ENCODE results near the gene YY1. TPM values are rescaled to one million over a fixed set of nuclear protein-coding genes. Genes with fewer than 3 reads are reported as not detected.
"Not testable (repeated sequence)": the region's sequence is repeated elsewhere in the genome, so short reads cannot be mapped to it uniquely, and the experiment has no call there.

The YY1 gene
- total RNA-seq, 1 donor from 2014 or later: 41.9 TPM

DNA sequence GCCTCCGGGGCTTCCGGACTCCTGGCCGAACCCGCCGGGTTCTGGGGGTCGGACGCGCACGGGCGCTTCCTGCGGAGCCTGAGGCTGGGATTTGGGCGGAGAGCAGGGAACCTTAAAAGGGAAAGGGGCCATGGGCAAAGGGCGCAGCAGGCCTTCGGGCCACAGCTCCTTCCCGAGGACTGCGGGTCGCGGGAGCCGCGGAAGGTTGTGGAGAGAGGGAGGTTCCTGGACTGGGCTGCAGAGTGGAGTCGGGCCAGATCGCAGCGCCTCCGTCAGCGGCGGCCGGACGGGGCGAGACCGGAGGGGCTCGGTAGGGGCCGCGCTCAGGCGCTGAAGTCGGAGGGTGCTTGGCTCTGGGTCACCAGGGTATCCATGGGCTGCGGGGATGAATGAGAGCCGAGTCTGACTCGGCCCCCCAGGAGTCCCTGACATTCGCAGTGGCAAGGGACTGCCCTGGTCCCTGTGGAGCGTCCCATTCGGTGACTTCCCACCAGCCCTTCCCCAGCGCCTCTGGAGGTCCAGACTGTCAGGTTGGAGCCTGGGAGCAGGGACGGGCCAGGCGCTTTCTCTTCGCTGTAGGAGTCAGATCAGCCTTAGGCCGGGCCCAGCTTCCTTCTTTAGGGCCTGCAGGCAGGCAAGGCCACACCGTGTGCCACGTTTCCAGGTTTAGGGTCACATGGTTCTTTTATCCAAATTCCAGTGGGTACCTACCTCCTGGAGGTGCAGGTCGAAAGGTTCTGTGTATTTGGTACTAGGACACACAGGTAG lies 68.2 kb downstream of the YY1 start:
- TF ChIP-seq, protein P1, sequence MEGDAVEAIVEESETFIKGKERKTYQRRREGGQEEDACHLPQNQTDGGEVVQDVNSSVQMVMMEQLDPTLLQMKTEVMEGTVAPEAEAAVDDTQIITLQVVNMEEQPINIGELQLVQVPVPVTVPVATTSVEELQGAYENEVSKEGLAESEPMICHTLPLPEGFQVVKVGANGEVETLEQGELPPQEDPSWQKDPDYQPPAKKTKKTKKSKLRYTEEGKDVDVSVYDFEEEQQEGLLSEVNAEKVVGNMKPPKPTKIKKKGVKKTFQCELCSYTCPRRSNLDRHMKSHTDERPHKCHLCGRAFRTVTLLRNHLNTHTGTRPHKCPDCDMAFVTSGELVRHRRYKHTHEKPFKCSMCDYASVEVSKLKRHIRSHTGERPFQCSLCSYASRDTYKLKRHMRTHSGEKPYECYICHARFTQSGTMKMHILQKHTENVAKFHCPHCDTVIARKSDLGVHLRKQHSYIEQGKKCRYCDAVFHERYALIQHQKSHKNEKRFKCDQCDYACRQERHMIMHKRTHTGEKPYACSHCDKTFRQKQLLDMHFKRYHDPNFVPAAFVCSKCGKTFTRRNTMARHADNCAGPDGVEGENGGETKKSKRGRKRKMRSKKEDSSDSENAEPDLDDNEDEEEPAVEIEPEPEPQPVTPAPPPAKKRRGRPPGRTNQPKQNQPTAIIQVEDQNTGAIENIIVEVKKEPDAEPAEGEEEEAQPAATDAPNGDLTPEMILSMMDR (conservative IDR thresholded peaks at IDR 0.05; ENCODE audit: low read depth, low read length): no peak

DNA sequence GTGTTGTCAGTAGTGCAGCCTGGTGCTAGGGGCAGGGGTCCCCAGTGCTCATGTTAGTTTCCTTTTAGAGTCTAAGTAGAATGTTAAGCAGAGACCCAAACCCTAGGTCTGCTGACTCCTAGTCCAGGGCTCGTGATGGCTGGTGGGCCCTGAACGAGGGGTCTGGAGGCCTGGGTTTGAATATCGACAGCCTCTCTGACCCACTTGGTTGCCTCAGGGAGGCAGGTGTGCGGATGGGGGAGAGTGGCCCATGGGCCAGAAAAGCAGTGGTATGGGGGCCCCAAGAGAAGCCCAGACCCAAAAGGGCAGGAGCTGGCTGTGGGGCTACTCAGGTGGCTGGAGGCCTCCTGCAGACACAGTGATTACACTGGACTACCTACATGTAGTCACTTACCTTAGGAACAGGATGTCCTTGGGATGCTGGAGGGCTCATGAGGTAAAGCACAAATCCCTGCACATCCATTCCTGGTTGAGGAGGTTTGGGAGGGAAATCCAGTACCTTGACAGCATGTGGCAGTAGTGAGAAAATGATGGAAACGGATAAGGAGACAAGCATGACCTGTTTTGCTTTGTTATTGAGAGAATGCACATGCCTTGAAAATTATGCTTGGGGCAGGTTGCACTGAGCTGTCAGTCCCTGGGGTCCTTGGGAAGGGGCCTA lies 69.0 kb downstream of the YY1 start:
- DNase-seq (ENCODE audit: low read depth): no peak
- TF ChIP-seq, protein P1 (conservative IDR thresholded peaks at IDR 0.05; ENCODE audit: low read depth, low read length): no peak

More for the DNA sequence above, 68.2 kb downstream of the YY1 start:
- DNase-seq (ENCODE audit: low read depth): no peak
- peak overlapping the region; percentile 89 for H3K4me3 ChIP-seq (ENCODE audit: low read depth, low read length)

DNA sequence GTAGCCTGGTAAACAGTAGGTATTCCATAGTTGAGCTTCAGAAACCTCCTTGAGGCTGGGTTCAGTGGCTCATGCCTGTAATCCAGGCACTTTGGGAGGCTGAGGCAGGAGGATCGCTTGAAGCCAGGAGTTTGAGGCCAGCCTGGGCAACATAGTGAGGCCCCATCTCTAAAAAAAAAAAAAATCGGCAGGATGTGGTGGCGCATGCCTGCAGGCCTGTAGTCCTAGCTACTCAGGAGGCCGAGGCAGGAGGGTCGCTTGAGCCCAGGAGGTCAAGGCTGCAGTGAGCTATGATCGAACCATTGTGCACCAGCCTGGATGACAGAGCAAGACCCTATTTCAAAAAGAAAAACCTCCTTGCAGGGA lies 69.5 kb downstream of the YY1 start:
- not testable (repeated sequence) for H3K4me3 ChIP-seq (ENCODE audit: low read depth, low read length); DNase-seq (ENCODE audit: low read depth)

More for the DNA sequence above, 69.0 kb downstream of the YY1 start:
- H3K4me3 ChIP-seq (ENCODE audit: low read depth, low read length): peak overlapping the region; percentile 89

DNA sequence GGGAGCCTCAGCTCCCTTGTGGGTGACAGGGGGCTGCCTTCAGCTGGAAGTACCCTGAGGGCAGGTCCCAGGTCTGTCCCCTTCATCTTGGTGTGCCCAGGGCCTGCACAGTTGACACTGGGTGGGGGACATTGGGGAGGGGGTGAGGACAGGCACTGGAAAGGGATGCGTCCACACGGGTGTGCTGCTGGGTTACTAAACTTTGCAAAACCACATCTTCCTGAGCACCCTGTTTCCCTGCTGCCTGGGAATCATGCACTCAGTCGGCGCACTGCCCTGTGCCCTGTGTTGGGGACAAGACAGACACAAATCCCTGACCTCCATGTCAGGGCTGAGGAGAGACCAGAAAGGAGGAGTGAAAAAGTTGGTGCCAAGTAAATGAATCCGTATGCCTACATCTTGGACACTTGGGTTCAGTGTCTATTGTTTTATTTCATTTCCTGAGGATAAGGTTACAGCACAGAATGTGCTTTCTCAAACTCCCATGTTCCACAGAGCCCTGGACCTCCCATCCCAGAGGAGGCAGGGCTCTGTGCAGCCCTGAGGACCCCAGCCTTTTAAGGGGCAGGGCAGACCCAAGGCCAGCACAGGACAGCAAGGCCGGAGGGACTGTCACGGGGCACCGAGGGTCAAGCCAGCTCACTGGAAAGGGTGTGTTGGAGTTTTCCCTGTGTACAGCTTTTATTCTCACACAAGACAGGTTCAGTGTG lies 70.2 kb downstream of the YY1 start:
- TF ChIP-seq, protein P1 (conservative IDR thresholded peaks at IDR 0.05; ENCODE audit: low read depth, low read length): no peak
- no peak overlapping the region for H3K4me3 ChIP-seq (ENCODE audit: low read depth, low read length)
- no peak for DNase-seq (ENCODE audit: low read depth)

DNA sequence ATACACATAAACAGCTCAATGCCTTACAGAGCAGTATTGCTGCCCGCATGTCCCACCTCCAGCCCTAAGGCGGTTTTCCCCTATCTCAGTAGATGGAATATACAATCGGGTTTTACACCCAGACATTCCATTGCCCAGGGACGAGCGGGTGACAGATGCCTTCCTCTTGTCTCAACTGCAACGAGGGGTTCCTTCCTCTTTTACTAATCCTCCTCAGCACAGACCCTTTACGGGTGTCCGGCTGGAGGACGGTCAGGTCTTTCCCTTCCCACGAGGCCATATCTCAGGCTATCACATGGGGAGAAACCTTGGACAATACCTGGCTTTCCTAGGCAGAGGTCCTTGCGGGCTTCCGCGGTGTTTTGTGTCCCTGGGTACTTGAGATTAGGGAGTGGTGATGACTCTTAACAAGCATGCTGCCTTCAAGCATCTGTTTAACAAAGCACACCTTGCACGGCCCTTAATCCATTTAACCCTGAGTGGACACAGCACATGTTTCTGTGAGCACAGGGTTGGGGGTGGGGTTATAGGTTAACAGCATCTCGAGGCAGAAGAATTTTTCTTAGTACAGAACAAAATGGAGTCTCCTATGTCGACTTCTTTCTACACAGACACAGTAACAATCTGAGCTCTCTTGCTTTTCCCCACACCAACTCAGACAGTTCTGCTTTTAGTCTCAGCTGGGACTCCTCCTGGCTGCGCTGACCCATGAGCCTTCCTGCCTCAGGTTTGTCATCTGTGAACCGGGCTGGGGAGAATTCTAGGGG lies 73.3 kb downstream of the YY1 start:
- DNase-seq (ENCODE audit: low read depth); H3K4me3 ChIP-seq (ENCODE audit: low read depth, low read length): not testable (repeated sequence)

DNA sequence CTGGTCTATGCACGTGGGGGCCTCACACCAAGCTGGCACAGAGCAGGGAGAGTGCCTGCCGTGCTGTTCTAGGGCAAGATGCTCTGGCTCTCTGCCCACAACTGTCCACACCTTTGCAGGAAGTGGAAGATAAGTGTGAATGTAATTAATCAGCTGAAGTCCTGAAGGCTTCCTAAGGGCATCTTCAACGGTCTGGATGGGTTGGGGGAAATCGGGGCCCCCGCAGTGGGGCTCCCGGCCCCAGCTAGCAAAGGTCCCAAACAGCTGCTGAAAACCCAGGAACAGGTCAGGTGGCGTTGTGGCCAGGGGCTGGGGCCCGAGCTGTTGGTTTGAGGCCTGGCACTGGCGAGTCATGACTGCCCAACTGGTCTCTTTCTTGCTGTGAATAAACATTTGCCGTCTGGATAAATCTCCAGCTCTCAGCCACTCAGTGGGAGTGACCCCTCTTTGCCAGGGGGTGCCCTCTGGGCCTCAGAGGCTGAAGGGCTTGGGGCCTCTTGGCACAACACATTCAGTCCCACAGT lies 74.0 kb downstream of the YY1 start:
- no peak for DNase-seq (ENCODE audit: low read depth)
- no peak overlapping the region for H3K4me3 ChIP-seq (ENCODE audit: low read depth, low read length)
- TF ChIP-seq, protein P1 (conservative IDR thresholded peaks at IDR 0.05; ENCODE audit: low read depth, low read length): no peak

DNA sequence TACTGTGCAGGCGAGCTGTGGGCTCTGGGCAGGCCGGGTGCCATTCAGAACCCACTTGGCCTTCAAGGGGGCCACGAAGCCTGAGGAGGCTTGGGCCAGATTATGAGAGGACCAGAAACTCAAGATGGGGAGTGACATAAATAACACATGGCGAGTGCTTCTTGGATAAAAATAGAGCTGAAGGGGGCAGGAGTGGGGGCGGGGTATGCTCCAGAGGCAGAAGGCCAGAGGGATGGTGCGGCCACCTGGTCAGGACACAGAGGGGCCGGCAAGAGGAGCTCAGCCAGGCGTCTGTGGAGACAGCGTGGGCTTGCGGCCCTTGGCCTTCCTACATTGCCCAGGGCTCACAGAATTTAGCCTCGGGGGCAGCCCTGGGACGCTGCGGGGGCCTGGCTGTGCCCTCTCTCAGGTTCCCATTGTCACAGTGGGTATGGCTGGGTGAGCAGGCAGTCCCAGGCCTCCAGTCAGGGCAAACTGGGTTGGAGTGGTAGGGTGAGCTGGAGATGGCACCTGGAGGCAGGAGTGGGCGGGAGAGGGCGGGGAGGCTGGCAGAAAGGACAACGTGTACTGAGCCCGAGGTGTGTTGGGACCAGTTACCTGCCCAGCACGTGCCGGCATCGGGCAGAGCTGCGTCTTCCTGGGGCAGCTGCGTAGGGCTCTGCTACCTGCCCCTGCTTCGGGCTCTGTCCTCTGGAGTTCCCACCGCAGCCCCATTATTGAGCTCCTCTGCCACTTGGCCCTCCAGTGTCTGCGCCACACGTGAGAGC lies 74.7 kb downstream of the YY1 start:
- TF ChIP-seq, protein P1 (conservative IDR thresholded peaks at IDR 0.05; ENCODE audit: low read depth, low read length): no peak
- no peak for DNase-seq (ENCODE audit: low read depth)
- no peak overlapping the region for H3K4me3 ChIP-seq (ENCODE audit: low read depth, low read length)

Data from epithelial cell of proximal tubule (primary cell).